IMR-90 (cell line): Measurements from ENCODE around the gene ACSL6. TPM values are rescaled to one million over a fixed set of nuclear protein-coding genes. Genes with fewer than 3 reads are reported as not detected.
A peak's percentile ranks its signal among the peaks of the same experiment; 100 is the strongest.

Experiments
- ATAC-seq: fragments of 200-7000 bp; cut with Tn5 transposase; 2 replicates; pipeline ENCODE4 v1.9.1; 2020; ENCODE audit warnings: low read depth, mild to moderate bottlenecking, moderate library complexity
- BruUV-seq: library from RNA; stranded (reverse); fragments of 400-500 nt; replicated peaks from 2 replicates; lab custom pipeline; 2021; lab: Mats Ljungman, UMichigan
- CTCF ChIA-PET: fragments of 300-600 bp; formaldehyde crosslinking; extraction: SDS; loops from one replicate; lab custom pipeline; 2021; ENCODE audit warnings: antibody characterized with exemption; lab: Yijun Ruan, JAX
- POLR2A ChIA-PET: fragments of 300-600 bp; sonication (Branson Sonifier 250); formaldehyde crosslinking; loops from one replicate; lab custom pipeline; 2022; ENCODE audit warnings: antibody characterized with exemption; ENCODE audit not compliant: unreplicated experiment; lab: Charles Lee
- DNase-seq: peaks from one replicate; pipeline ENCODE4 v3.0.0; 2013
- H2AFZ ChIP-seq: replicated peaks from 2 replicates; pipeline ENCODE3; 2013; ENCODE audit warnings: low read length, mild to moderate bottlenecking; ENCODE audit not compliant: poor library complexity
- H2AK5ac ChIP-seq: 2 replicates; pipeline ENCODE4 v1.6.1; 2013; ENCODE audit warnings: low read depth, low read length, inconsistent platforms
- H2AK9ac ChIP-seq: replicated peaks from 2 replicates; pipeline ENCODE3; 2013; ENCODE audit warnings: mild to moderate bottlenecking, low read depth, low read length, moderate library complexity; ENCODE audit not compliant: poor library complexity
- H2BK120ac ChIP-seq: 2 replicates; pipeline ENCODE4 v1.6.1; 2013; ENCODE audit warnings: low read depth, low read length, inconsistent platforms
- H2BK15ac ChIP-seq: 3 replicates; pipeline ENCODE4 v1.6.1; 2013; ENCODE audit warnings: low read depth, low read length, inconsistent platforms
- H2BK20ac ChIP-seq: 2 replicates; pipeline ENCODE4 v1.6.1; 2013; ENCODE audit warnings: low read depth, mild to moderate bottlenecking, inconsistent platforms, low read length, moderate library complexity
- H2BK5ac ChIP-seq: 2 replicates; pipeline ENCODE4 v1.6.1; 2013; ENCODE audit warnings: mild to moderate bottlenecking, low read depth, low read length, inconsistent platforms; ENCODE audit not compliant: poor library complexity, severe bottlenecking
- H3K14ac ChIP-seq: replicated peaks from 2 replicates; pipeline ENCODE4 v1.6.1; 2013; ENCODE audit warnings: low read depth, low read length, inconsistent platforms
- H3K18ac ChIP-seq: 2 replicates; pipeline ENCODE4 v1.6.1; 2013; ENCODE audit warnings: low read depth, low read length, control low read depth
- H3K23ac ChIP-seq: 2 replicates; pipeline ENCODE4 v1.6.1; 2013; ENCODE audit warnings: low read depth, low read length, inconsistent platforms
- H3K27ac ChIP-seq: 2 replicates; pipeline ENCODE4 v1.5.1; 2013; ENCODE audit warnings: mild to moderate bottlenecking, control low read depth, low read length; ENCODE audit not compliant: insufficient read depth
- H3K27me3 ChIP-seq: 2 replicates; pipeline ENCODE4 v1.6.1; 2013; ENCODE audit warnings: low read length; ENCODE audit not compliant: control insufficient read depth, insufficient read depth
- H3K36me3 ChIP-seq: 2 replicates; pipeline ENCODE4 v1.6.1; 2013; ENCODE audit warnings: low read length, mixed read lengths; ENCODE audit not compliant: control insufficient read depth, insufficient read depth
- H3K4ac ChIP-seq: 2 replicates; pipeline ENCODE4 v1.6.1; 2013; ENCODE audit warnings: low read depth, low read length, inconsistent platforms
- H3K4me1 ChIP-seq: 2 replicates; pipeline ENCODE4 v1.6.1; 2013; ENCODE audit warnings: low read length, mixed read lengths; ENCODE audit not compliant: control insufficient read depth, insufficient read depth
- H3K4me2 ChIP-seq: 2 replicates; pipeline ENCODE4 v1.6.1; 2013; ENCODE audit warnings: low read depth, mild to moderate bottlenecking, control low read depth, low read length, moderate library complexity
- H3K4me3 ChIP-seq: 2 replicates; pipeline ENCODE4 v1.5.1; 2013; ENCODE audit warnings: low read depth, mild to moderate bottlenecking, control low read depth, low read length, moderate library complexity; ENCODE audit not compliant: insufficient read depth
- H3K56ac ChIP-seq: 2 replicates; pipeline ENCODE4 v1.6.1; 2013; ENCODE audit warnings: low read length, inconsistent platforms; ENCODE audit not compliant: insufficient read depth; ENCODE audit errors: extremely low read depth
- H3K79me1 ChIP-seq, 2 experiments: 2 replicates each; pipeline ENCODE4 v1.6.1; 2013; ENCODE audit warnings: low read length in 2 of 2, inconsistent platforms in 1 of 2, low read depth in 1 of 2
- H3K9ac ChIP-seq: 2 replicates; pipeline ENCODE4 v1.6.1; 2013; ENCODE audit warnings: low read depth, low read length, control low read depth
- H3K9me1 ChIP-seq: 2 replicates; pipeline ENCODE4 v1.6.1; 2013; ENCODE audit warnings: low read length, inconsistent platforms; ENCODE audit not compliant: insufficient read depth
- H3K9me3 ChIP-seq: 2 replicates; pipeline ENCODE4 v1.6.1; 2013; ENCODE audit warnings: low read length; ENCODE audit not compliant: control insufficient read depth, insufficient read depth
- H4K20me1 ChIP-seq: 2 replicates; pipeline ENCODE4 v1.6.1; 2013; ENCODE audit warnings: low read length, inconsistent platforms; ENCODE audit not compliant: insufficient read depth
- H4K5ac ChIP-seq: 2 replicates; pipeline ENCODE4 v1.6.1; 2013; ENCODE audit warnings: mild to moderate bottlenecking, low read depth, low read length, control low read depth
- H4K8ac ChIP-seq, 2 experiments: 2 replicates each; pipeline ENCODE4 v1.6.1; 2013; ENCODE audit warnings: low read depth in 2 of 2, low read length in 2 of 2, control low read depth in 1 of 2, inconsistent platforms in 1 of 2
- H4K91ac ChIP-seq: 2 replicates; pipeline ENCODE4 v1.6.1; 2013; ENCODE audit warnings: low read depth, low read length, inconsistent platforms; ENCODE audit not compliant: insufficient read depth
- BHLHE40 ChIP-seq: fragments of 150-350 bp; IDR thresholded peaks from 2 replicates; pipeline ENCODE4 v1.6.1; 2016; ENCODE audit warnings: mild to moderate bottlenecking, low read depth, low read length
- CEBPB ChIP-seq: IDR thresholded peaks from 2 replicates; pipeline ENCODE4 v1.6.1; 2012; ENCODE audit warnings: low read depth, low read length, improper control_type of control experiment
- CHD1 ChIP-seq: IDR thresholded peaks from 2 replicates; pipeline ENCODE4 v1.6.1; 2012; ENCODE audit warnings: low read depth, low read length, improper control_type of control experiment
- CTCF ChIP-seq: conservative IDR thresholded peaks from 2 replicates; pipeline ENCODE4 v1.5.1; 2012; ENCODE audit warnings: mild to moderate bottlenecking, low read depth, low read length, improper control_type of control experiment
- ELK1 ChIP-seq: fragments of 150-350 bp; IDR thresholded peaks from 2 replicates; pipeline ENCODE4 v1.6.1; 2016; ENCODE audit warnings: low read depth, mild to moderate bottlenecking, low read length, moderate library complexity, borderline replicate concordance
- FOS ChIP-seq: fragments of 150-350 bp; IDR thresholded peaks from 2 replicates; pipeline ENCODE4 v1.6.1; 2016; ENCODE audit warnings: low read depth, low read length
- MAFK ChIP-seq: IDR thresholded peaks from 2 replicates; pipeline ENCODE4 v1.6.1; 2012; ENCODE audit warnings: low read depth, low read length, improper control_type of control experiment
- MXI1 ChIP-seq: IDR thresholded peaks from 2 replicates; pipeline ENCODE4 v1.6.1; 2012; ENCODE audit warnings: low read depth, mild to moderate bottlenecking, low read length, moderate library complexity, borderline replicate concordance
- NFE2L2 ChIP-seq: fragments of 150-350 bp; IDR thresholded peaks from 2 replicates; pipeline ENCODE4 v1.6.1; 2016; ENCODE audit warnings: low read depth, mild to moderate bottlenecking, low read length
- POLR2A ChIP-seq: IDR thresholded peaks from 2 replicates; pipeline ENCODE4 v1.6.1; 2012; ENCODE audit warnings: mild to moderate bottlenecking, low read depth, low read length
- RAD21 ChIP-seq: IDR thresholded peaks from 2 replicates; pipeline ENCODE4 v1.6.1; 2012; ENCODE audit warnings: low read length, improper control_type of control experiment
- RCOR1 ChIP-seq: IDR thresholded peaks from 2 replicates; pipeline ENCODE4 v1.6.1; 2012; ENCODE audit warnings: mild to moderate bottlenecking, low read length, improper control_type of control experiment; ENCODE audit not compliant: insufficient replicate concordance
- RFX5 ChIP-seq: IDR thresholded peaks from 2 replicates; pipeline ENCODE4 v1.8.0; 2012; ENCODE audit warnings: low read depth, mild to moderate bottlenecking, low read length, moderate library complexity
- SMC3 ChIP-seq: fragments of 150-350 bp; IDR thresholded peaks from 2 replicates; pipeline ENCODE4 v1.6.1; 2016; ENCODE audit warnings: low read depth, mild to moderate bottlenecking, antibody characterized with exemption, low read length, moderate library complexity
- USF2 ChIP-seq: fragments of 150-350 bp; IDR thresholded peaks from 2 replicates; pipeline ENCODE4 v1.6.1; 2017; ENCODE audit warnings: mild to moderate bottlenecking, antibody characterized with exemption, low read length, low read depth
- WGBS, 2 experiments: methylation state at CpG; one replicate each; pipeline versions ENCODE4 v1.1.5 to v1.1.7; 2013; ENCODE audit warnings: missing lambda C conversion rate in 2 of 2; ENCODE audit not compliant: insufficient read length in 1 of 2; ENCODE audit errors: extremely low coverage in 2 of 2; 5-methylcytosine and 5-hydroxymethylcytosine counted together
- dilution Hi-C: fragments of 300-500 bp; cut with HindIII; formaldehyde crosslinking; loops from one replicate; pipeline ENCODE4 v1.14.3; 2018; ENCODE audit warnings: low sequenced_read_pairs; ENCODE audit not compliant: unreplicated experiment
- in situ Hi-C: fragments of 300-500 bp; cut with MboI; formaldehyde crosslinking; loops from 3 replicates; pipeline ENCODE4 v1.14.3; 2019; ENCODE audit warnings: low sequenced_read_pairs, inconsistent platforms, mixed read lengths
- intact Hi-C: fragments of 100-400 bp; cut with micrococcal nuclease; formaldehyde crosslinking; loops from 2 replicates; pipeline ENCODE4 v1.10.0; 2022
- polyA plus RNA-seq, 3 experiments: library from polyadenylated mRNA; depleted of rRNA; stranded (reverse); fragments of >200 nt; gene quantifications; 2 replicates each; pipeline ENCODE4 v1.2.3, GENCODE V29; 2012; ENCODE audit warnings: low replicate concordance in 1 of 3
- total RNA-seq: library from RNA; depleted of rRNA; stranded (reverse); fragments of >200 nt; gene quantifications from 2 replicates; pipeline ENCODE4 v1.2.3, GENCODE V29; 2012

Gene ACSL6
- total and polyA plus RNA-seq, 2 of the 4 experiments (the other 2 are of a cell fraction), result not detected

- peak overlapping the region; percentile 39 for H2AK9ac ChIP-seq
- DNase-seq (no peak), ATAC-seq (no peak)
- no peak overlapping the region for H3K4me2 ChIP-seq
- H3K36me3 ChIP-seq, result no peaks in the 10 kb centered on the region
- H3K14ac ChIP-seq, result no peak overlapping the region
- H3K9me3 ChIP-seq, result no peaks in the 10 kb centered on the region
- in situ Hi-C loops (no loop called here), intact Hi-C loops (no loop called here), dilution Hi-C loops (no loop called here)
- no peaks in the 10 kb centered on the region for H3K4me1 ChIP-seq
- POLR2A ChIA-PET, result no interaction called here
- H3K27ac ChIP-seq, result no peak overlapping the region
- H4K8ac ChIP-seq, result no peak overlapping the region
- no peak overlapping the region for H3K23ac ChIP-seq
- H3K56ac ChIP-seq, result no peak overlapping the region
- H2BK15ac ChIP-seq, result no peak overlapping the region
- no peak overlapping the region for H2BK5ac ChIP-seq
- TF ChIP-seq MXI1, result no peak
- TF ChIP-seq SMC3, result no peak
- no peak for TF ChIP-seq CHD1
- TF ChIP-seq NFE2L2, result no peak
- TF ChIP-seq CTCF, result no peak
- TF ChIP-seq CEBPB, result no peak
- TF ChIP-seq USF2, result no peak
- TF ChIP-seq RFX5, result no peak
- TF ChIP-seq BHLHE40, result no peak
- TF ChIP-seq MAFK, result no peak
- no peak for TF ChIP-seq RAD21
- TF ChIP-seq RCOR1, result no peak
- no peak for TF ChIP-seq POLR2A
- TF ChIP-seq FOS, result no peak
- TF ChIP-seq ELK1, result no peak
- H2BK120ac ChIP-seq, result no peak overlapping the region
- no peak overlapping the region for H4K5ac ChIP-seq
- peaks cover 54% of the 10 kb centered on the region for H3K27me3 ChIP-seq
- H2AK5ac ChIP-seq, result no peak overlapping the region
- H3K79me1 ChIP-seq, result no peaks in the 10 kb centered on the region
- H2AFZ ChIP-seq, result no peak overlapping the region
- no CpG with 5 or more reads among the region's 2 CpGs for WGBS, 2 experiments
- no peak overlapping the region for H4K91ac ChIP-seq
- no peak overlapping the region for H3K9ac ChIP-seq
- BruUV-seq, result no TSS peak
- no peak overlapping the region for H3K18ac ChIP-seq
- peaks cover 5% of the 10 kb centered on the region; the same call in 1 of the 2 replicates for H4K20me1 ChIP-seq
- CTCF ChIA-PET, result no interaction called here
- no peak overlapping the region for H3K4me3 ChIP-seq
- H2BK20ac ChIP-seq, result no peak overlapping the region
- no peak overlapping the region for H3K4ac ChIP-seq
- 0 out of 2 replicates have a peak, but pooled peaks cover 4% of the 10 kb centered on the region for H3K9me1 ChIP-seq
These were observed 2.3 kb upstream of the ACSL6 start for GRCh38 chr5:132013711-132014110.
